ENCODE results near the gene IGHMBP2.

- TF ChIP-seq, protein P1, sequence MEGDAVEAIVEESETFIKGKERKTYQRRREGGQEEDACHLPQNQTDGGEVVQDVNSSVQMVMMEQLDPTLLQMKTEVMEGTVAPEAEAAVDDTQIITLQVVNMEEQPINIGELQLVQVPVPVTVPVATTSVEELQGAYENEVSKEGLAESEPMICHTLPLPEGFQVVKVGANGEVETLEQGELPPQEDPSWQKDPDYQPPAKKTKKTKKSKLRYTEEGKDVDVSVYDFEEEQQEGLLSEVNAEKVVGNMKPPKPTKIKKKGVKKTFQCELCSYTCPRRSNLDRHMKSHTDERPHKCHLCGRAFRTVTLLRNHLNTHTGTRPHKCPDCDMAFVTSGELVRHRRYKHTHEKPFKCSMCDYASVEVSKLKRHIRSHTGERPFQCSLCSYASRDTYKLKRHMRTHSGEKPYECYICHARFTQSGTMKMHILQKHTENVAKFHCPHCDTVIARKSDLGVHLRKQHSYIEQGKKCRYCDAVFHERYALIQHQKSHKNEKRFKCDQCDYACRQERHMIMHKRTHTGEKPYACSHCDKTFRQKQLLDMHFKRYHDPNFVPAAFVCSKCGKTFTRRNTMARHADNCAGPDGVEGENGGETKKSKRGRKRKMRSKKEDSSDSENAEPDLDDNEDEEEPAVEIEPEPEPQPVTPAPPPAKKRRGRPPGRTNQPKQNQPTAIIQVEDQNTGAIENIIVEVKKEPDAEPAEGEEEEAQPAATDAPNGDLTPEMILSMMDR (IDR thresholded peaks at IDR 0.05), result no peak
- TF ChIP-seq POLR2A (IDR thresholded peaks at IDR 0.05), result no peak
These were observed 10.4 kb upstream of the IGHMBP2 start for GRCh38 chr11:68893282-68893681.
